Fibroblast of lung (primary cell): ENCODE measurements around the gene TWIST2. TPM values are rescaled to one million over a fixed set of nuclear protein-coding genes. Genes with fewer than 3 reads are reported as not detected.

Source experiments
- DNase-seq, 2 donors: peaks; one replicate each; pipeline versions ENCODE4 v3.0.0 to v3.0.0-alpha.2; 2010; ENCODE audit warnings: low read depth in 2 of 2
- H2AFZ ChIP-seq: 2 replicates; pipeline ENCODE4 v1.5.1; 2012; ENCODE audit warnings: low read length, control low read depth, inconsistent platforms
- H3K27ac ChIP-seq: 2 replicates; pipeline ENCODE4 v1.5.1; 2011; ENCODE audit warnings: low read length, control low read depth; ENCODE audit not compliant: insufficient read depth
- H3K27me3 ChIP-seq: 2 replicates; pipeline ENCODE4 v1.5.1; 2011; ENCODE audit warnings: mild to moderate bottlenecking, low read length; ENCODE audit not compliant: control insufficient read depth, insufficient read depth
- H3K36me3 ChIP-seq: 2 replicates; pipeline ENCODE4 v1.5.1; 2011; ENCODE audit warnings: low read length; ENCODE audit not compliant: control insufficient read depth, insufficient read depth
- H3K4me1 ChIP-seq: 2 replicates; pipeline ENCODE4 v1.5.1; 2011; ENCODE audit warnings: low read length; ENCODE audit not compliant: control insufficient read depth, insufficient read depth; ENCODE audit errors: extremely low read depth
- H3K4me2 ChIP-seq: 2 replicates; pipeline ENCODE4 v1.5.1; 2011; ENCODE audit warnings: low read length, control low read depth; ENCODE audit not compliant: insufficient read depth; ENCODE audit errors: extremely low read depth
- H3K4me3 ChIP-seq, 4 experiments: fragments of 200-600 bp in 1 of 4; sonication (generic) in 1 of 4; replicated peaks in 1 of 4; 2 replicates each; pipeline ENCODE4 v1.5.1; 2011 to 2016; ENCODE audit warnings: low read length in 4 of 4, low read depth in 3 of 4, mild to moderate bottlenecking in 3 of 4, control low read depth in 2 of 4, inconsistent platforms in 1 of 4, mixed read lengths in 1 of 4; ENCODE audit not compliant: insufficient read depth in 1 of 4; ENCODE audit errors: control extremely low read depth in 1 of 4
- H3K79me2 ChIP-seq: 2 replicates; pipeline ENCODE4 v1.5.1; 2012; ENCODE audit warnings: mild to moderate bottlenecking, low read length, inconsistent platforms; ENCODE audit not compliant: control insufficient read depth, insufficient read depth
- H3K9ac ChIP-seq: 2 replicates; pipeline ENCODE4 v1.5.1; 2011; ENCODE audit warnings: mild to moderate bottlenecking, low read length, control low read depth; ENCODE audit not compliant: insufficient read depth
- H3K9me3 ChIP-seq: 2 replicates; pipeline ENCODE4 v1.5.1; 2012; ENCODE audit warnings: low read depth, low read length; ENCODE audit not compliant: control insufficient read depth, insufficient read depth
- H4K20me1 ChIP-seq: 2 replicates; pipeline ENCODE4 v1.5.1; 2011; ENCODE audit warnings: low read length; ENCODE audit not compliant: control insufficient read depth, insufficient read depth; ENCODE audit errors: extremely low read depth
- EZH2 ChIP-seq: IDR thresholded peaks from 2 replicates; pipeline ENCODE4 v1.5.1; 2012; ENCODE audit warnings: low read length, control low read depth, mild to moderate bottlenecking; ENCODE audit errors: missing control alignments
- polyA plus RNA-seq, 2 donors: library from polyadenylated mRNA; depleted of rRNA in 1 of 2; stranded (reverse) in 1 of 2; unstranded in 1 of 2; fragments of >200 nt; gene quantifications; 2 replicates each; pipeline ENCODE4 v1.2.1, GENCODE V29; 2011 to 2012; ENCODE audit warnings: missing spikeins in 1 of 2
- total RNA-seq: library from RNA; depleted of rRNA; stranded (reverse); fragments of >200 nt; gene quantifications from 2 replicates; pipeline ENCODE4 v1.2.1, GENCODE V29; 2014
- TF ChIP-seq, protein P1 (sequence below), 2 donors: IDR thresholded peaks in 1 of 2; conservative IDR thresholded peaks in 1 of 2; 1 replicate in 1 of 2; 2 replicates in 1 of 2; pipeline ENCODE4 v1.5.1; 2011 to 2012; ENCODE audit warnings: low read length in 2 of 2, control low read depth in 1 of 2, inconsistent platforms in 1 of 2, low read depth in 1 of 2, mild to moderate bottlenecking in 1 of 2

The TWIST2 gene
- total and polyA plus RNA-seq, 2 donors (not counting 1 experiment from before 2014, with no cell fraction given) = 85.2 to 118 TPM

DNA sequence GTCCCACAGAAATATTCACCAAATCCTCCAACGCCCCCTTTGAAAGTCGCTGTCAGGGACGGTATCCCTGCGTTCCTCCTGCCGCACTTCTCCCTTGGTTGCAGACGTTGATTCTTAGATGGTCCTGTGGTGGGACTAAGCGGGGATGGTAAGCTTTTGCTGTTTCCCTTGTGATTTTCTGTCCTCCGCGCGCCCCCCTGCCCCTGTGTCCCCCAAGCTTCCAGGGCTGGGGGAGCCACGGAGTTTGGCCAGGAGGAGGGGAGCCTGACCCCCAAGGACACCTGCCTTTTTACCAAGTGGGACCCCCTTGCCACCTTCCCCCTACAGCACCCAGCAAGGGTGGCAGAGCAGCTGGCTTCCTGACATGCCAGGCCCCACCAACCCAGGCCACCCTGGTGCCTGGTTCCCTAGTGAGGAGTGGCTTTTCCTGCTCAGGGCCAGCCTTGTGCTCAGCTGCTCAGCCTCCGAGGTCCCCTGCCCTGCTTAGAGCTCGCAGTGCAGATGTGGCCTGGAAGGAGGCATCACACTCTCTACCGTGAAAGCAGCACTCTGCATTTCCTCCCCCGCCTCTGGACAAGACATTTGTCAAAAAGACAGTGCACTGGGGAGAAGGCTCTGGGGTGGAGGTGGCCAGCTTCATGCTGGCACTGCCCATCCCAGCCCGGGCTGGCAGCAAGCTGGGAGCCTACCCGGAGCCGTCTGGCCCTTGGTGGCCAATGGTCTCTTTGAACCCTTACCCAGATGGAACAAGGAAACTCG is 49.4 kb downstream of the TWIST2 start:
- Histone ChIP-seq H4K20me1 (no peaks in the 10 kb centered on the region), H3K4me2 (no peak overlapping the region), H3K36me3 (peaks cover 5% of the 10 kb centered on the region), H3K4me3 (no peak overlapping the region), H3K27me3 (no peaks in the 10 kb centered on the region), H3K9ac (peak overlapping the region; percentile 23), H2AFZ (no peak overlapping the region), H3K9me3 (no peaks in the 10 kb centered on the region), H3K79me2 (peaks cover 86% of the 10 kb centered on the region), H3K27ac (peak overlapping the region; percentile 30), H3K4me1 (peaks cover 50% of the 10 kb centered on the region)
- DNase-seq = no peak
- TF ChIP-seq, protein P1, sequence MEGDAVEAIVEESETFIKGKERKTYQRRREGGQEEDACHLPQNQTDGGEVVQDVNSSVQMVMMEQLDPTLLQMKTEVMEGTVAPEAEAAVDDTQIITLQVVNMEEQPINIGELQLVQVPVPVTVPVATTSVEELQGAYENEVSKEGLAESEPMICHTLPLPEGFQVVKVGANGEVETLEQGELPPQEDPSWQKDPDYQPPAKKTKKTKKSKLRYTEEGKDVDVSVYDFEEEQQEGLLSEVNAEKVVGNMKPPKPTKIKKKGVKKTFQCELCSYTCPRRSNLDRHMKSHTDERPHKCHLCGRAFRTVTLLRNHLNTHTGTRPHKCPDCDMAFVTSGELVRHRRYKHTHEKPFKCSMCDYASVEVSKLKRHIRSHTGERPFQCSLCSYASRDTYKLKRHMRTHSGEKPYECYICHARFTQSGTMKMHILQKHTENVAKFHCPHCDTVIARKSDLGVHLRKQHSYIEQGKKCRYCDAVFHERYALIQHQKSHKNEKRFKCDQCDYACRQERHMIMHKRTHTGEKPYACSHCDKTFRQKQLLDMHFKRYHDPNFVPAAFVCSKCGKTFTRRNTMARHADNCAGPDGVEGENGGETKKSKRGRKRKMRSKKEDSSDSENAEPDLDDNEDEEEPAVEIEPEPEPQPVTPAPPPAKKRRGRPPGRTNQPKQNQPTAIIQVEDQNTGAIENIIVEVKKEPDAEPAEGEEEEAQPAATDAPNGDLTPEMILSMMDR (conservative IDR thresholded peaks at IDR 0.05 in 1 of 2, IDR thresholded peaks at IDR 0.05 in 1 of 2; ENCODE audit: low read depth in 1 of 2, low read length in 2 of 2) = no peak
- no peak for TF ChIP-seq EZH2

DNA sequence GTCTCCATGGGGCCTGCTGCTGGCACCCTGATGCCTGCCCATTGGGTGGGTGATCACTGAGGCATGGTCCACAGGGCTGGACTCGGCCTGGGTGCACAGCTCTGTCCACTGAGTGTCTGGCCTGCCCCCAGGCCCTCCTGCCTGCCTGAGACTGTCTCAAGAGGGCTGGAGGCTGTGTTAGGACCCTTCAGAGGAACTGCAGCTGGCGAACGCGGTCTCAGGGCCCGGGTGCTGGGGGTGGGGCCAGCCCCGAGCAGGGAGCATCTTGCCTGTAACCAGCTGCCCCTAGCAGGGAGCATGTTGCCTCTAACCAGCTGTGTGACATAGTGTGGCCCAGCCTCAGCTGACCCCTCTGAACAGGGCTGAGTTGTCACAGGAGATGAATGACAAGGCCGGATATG is 50.0 kb downstream of the TWIST2 start:
- no peak for DNase-seq
- Histone ChIP-seq H3K4me2 (no peak overlapping the region), H3K36me3 (peaks cover 5% of the 10 kb centered on the region), H2AFZ (no peak overlapping the region), H4K20me1 (no peaks in the 10 kb centered on the region), H3K27me3 (no peaks in the 10 kb centered on the region), H3K4me3 (no peak overlapping the region), H3K27ac (peak overlapping the region; percentile 30), H3K4me1 (peaks cover 50% of the 10 kb centered on the region), H3K9ac (peak overlapping the region; percentile 23), H3K9me3 (no peaks in the 10 kb centered on the region), H3K79me2 (peaks cover 90% of the 10 kb centered on the region)
- no peak for TF ChIP-seq EZH2
- TF ChIP-seq, protein P1 (conservative IDR thresholded peaks at IDR 0.05 in 1 of 2, IDR thresholded peaks at IDR 0.05 in 1 of 2; ENCODE audit: low read depth in 1 of 2, low read length in 2 of 2) = no peak

DNA sequence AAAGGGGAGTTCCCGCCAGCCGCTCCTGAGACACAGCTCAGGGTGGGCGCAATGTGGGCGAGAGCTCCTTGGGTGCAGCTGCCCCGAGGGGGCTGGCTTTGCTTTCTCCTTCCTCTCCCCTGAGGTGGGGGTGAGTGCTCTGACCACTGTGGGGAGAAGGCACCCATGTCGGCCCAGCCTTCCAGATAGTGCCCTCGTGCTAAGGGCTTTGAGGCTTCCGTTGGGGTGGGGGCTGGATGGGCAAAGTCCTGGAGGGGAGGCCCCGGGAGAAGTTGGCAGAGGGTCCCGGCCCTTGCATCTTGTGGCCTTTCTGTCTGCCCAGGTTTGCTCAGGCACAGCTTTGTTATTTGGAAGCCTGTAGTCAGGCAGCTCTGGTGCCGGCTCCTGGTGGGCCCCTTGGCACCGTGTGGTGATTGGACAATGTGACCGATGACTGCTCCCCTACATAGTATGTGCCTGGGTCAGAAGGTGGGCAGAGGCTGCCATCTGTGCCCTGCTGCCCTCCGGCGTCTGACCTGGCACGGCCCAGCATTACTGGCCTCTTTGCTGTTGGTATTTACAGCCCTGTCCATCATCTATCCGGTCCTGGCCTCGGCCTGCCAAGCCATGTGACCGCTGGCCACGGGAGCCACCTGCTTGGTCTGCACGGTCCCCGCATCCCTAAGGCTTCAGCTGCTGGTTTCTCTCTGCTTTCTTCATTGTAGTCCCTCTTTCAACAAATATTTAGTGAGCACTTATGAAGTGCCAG is 50.8 kb downstream of the TWIST2 start:
- no peaks in the 10 kb centered on the region for H3K27me3 ChIP-seq
- H3K4me3 ChIP-seq = no peak overlapping the region
- no peak overlapping the region for H2AFZ ChIP-seq
- H3K9me3 ChIP-seq = no peaks in the 10 kb centered on the region
- H3K79me2 ChIP-seq = peaks cover 90% of the 10 kb centered on the region
- H3K36me3 ChIP-seq = peaks cover 5% of the 10 kb centered on the region
- no peak for DNase-seq
- peaks cover 50% of the 10 kb centered on the region for H3K4me1 ChIP-seq
- TF ChIP-seq, protein P1 (conservative IDR thresholded peaks at IDR 0.05 in 1 of 2, IDR thresholded peaks at IDR 0.05 in 1 of 2; ENCODE audit: low read depth in 1 of 2, low read length in 2 of 2) = no peak
- TF ChIP-seq EZH2 = no peak
- no peak overlapping the region for H3K4me2 ChIP-seq
- H3K27ac ChIP-seq = no peak overlapping the region
- H3K9ac ChIP-seq = no peak overlapping the region
- peaks cover 1% of the 10 kb centered on the region for H4K20me1 ChIP-seq
